ENCODE data around the gene IFNB1.
A peak's percentile ranks its signal among the peaks of the same experiment; 100 is the strongest.

The IFNB1 gene

DNA sequence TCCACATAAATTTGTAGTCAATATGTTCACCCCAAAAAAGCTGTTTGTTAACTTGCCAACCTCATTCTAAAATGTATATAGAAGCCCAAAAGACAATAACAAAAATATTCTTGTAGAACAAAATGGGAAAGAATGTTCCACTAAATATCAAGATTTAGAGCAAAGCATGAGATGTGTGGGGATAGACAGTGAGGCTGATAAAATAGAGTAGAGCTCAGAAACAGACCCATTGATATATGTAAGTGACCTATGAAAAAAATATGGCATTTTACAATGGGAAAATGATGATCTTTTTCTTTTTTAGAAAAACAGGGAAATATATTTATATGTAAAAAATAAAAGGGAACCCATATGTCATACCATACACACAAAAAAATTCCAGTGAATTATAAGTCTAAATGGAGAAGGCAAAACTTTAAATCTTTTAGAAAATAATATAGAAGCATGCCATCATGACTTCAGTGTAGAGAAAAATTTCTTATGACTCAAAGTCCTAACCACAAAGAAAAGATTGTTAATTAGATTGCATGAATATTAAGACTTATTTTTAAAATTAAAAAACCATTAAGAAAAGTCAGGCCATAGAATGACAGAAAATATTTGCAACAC is 6.6 kb upstream of the IFNB1 start:
- Mint-ChIP-seq H3K4me3 (no peak overlapping the region), H3K4me1 (ENCODE audit: low read depth) (peaks cover 30% of the 10 kb centered on the region), H3K9me3 (peaks cover 12% of the 10 kb centered on the region), H3K36me3 (ENCODE audit: low read depth) (no peaks in the 10 kb centered on the region), H3K27me3 (no peaks in the 10 kb centered on the region), H3K27ac (no peak overlapping the region)

DNA sequence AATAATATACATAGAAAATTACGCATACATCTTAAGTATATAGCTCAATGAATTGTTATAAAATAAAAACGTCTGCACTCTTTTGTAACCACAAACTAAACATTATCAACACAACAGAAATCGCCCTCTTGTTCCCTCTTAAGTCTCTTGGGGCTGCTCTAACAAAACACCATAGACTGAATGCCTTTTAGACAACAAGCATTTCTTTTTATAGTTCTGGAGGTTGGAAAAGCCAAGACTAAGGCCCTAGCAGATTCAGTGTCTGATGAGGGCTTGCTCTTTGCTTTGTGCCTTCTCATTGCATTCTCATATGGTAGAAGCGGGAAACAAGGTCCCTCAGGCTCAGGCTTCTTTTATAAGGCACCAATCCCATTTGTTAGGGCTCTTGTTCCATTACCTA is 4.9 kb upstream of the IFNB1 start:
- H3K9me3 Mint-ChIP-seq, result peaks cover 8% of the 10 kb centered on the region
- no peak overlapping the region for H3K4me3 Mint-ChIP-seq
- no peaks in the 10 kb centered on the region for H3K36me3 Mint-ChIP-seq (ENCODE audit: low read depth)
- no peaks in the 10 kb centered on the region for H3K27me3 Mint-ChIP-seq
- H3K27ac Mint-ChIP-seq, result no peak overlapping the region
- H3K4me1 Mint-ChIP-seq (ENCODE audit: low read depth), result peaks cover 30% of the 10 kb centered on the region

DNA sequence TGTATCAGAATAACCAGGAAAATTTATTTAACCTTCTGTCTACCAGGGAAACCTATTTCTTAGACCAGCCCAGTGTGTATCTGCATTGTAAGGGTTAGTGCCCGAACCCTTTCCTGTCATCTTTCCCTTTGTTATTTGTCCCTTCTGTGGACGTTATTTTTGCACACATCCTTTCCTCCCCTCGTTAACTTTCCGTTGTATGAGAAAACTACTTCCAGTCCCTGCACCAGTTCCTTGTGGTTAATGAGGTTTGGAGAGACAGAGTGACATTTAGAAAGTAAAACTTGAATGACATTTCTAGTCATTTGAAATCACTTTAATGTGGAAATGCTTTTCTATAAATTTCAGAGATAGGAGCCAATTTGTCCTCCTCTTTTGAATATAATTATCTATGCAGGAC is 4.3 kb upstream of the IFNB1 start:
- Mint-ChIP-seq H3K27me3 (no peaks in the 10 kb centered on the region), H3K4me3 (peak overlapping the region; percentile 67)

DNA sequence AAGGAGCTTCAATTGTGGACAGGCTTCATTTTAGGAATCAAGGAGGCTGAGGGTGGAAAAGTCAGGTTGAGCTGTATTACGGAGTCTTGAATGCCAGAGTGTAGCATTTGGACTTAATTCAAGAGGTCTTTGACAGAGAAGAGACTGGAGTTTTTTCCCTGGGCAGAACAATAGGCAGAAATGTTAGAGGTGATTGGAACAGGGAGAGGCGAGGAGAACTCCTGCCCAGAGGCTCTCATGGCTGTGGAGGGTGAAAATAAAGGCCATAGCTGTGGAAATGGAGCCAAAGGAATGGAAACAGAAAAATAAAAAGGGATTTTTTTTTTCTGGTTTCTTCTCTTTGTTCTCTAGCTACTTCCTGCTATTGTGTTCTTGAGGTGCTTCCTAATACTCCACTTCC is 3.7 kb upstream of the IFNB1 start:
- Mint-ChIP-seq H3K9me3 (peaks cover 8% of the 10 kb centered on the region), H3K27ac (peak overlapping the region; percentile 86), H3K27me3 (no peaks in the 10 kb centered on the region), H3K4me3 (peak overlapping the region; percentile 4), H3K4me1 (ENCODE audit: low read depth) (peaks cover 30% of the 10 kb centered on the region), H3K36me3 (ENCODE audit: low read depth) (no peaks in the 10 kb centered on the region)

More for the DNA sequence above, 4.3 kb upstream of the IFNB1 start:
- Mint-ChIP-seq H3K9me3 (peaks cover 8% of the 10 kb centered on the region), H3K4me1 (ENCODE audit: low read depth) (peaks cover 30% of the 10 kb centered on the region), H3K36me3 (ENCODE audit: low read depth) (no peaks in the 10 kb centered on the region), H3K27ac (peak overlapping the region; percentile 86)

DNA sequence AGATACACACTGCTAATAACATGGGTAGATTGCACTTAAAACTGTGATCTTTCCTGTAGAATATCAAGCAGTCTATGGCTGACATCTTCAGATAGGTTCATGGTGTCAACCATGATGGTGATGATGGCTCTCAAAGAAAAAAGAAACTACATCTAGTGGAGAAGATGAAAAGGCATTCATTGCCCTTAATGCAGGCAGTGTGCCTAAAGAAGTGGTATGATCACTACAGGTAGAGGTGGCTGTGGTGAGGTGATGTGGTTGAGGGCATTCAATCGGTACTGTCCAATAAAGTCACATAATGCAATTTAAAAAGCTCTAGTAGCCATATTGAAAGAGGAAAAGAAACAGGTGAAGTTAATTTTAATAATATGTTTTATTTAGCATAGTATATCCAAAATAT is 3.1 kb upstream of the IFNB1 start:
- Mint-ChIP-seq H3K4me3 (no peak overlapping the region), H3K27ac (peak overlapping the region; percentile 34), H3K4me1 (ENCODE audit: low read depth) (peaks cover 30% of the 10 kb centered on the region)

DNA sequence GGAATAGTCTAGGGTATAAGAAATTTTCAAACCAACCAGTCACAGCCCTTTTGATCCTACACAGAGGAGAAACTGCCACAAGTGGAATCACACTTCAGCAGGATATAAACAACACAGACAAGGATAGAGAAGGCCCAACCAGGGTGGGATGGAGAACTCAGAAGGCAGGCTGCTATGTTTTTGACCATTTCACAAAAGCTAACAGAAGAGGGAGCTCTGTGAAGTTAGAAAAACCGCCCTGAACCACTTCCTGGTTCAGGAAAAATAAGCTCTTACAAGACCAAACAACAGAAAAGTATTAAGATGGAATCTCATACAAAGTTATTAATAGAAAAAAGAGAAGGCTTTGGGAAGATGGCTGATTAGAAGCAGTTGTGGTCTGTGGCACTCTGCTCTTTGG is 960 bp upstream of the IFNB1 start:
- no peak overlapping the region for H3K4me3 Mint-ChIP-seq
- no peaks in the 10 kb centered on the region for H3K27me3 Mint-ChIP-seq
- peaks cover 30% of the 10 kb centered on the region for H3K4me1 Mint-ChIP-seq (ENCODE audit: low read depth)
- peaks cover 8% of the 10 kb centered on the region for H3K9me3 Mint-ChIP-seq
- no peak overlapping the region for H3K27ac Mint-ChIP-seq
- H3K36me3 Mint-ChIP-seq (ENCODE audit: low read depth), result no peaks in the 10 kb centered on the region

More for the DNA sequence above, 3.1 kb upstream of the IFNB1 start:
- no peaks in the 10 kb centered on the region for H3K27me3 Mint-ChIP-seq
- no peaks in the 10 kb centered on the region for H3K36me3 Mint-ChIP-seq (ENCODE audit: low read depth)
- H3K9me3 Mint-ChIP-seq, result peaks cover 8% of the 10 kb centered on the region

DNA sequence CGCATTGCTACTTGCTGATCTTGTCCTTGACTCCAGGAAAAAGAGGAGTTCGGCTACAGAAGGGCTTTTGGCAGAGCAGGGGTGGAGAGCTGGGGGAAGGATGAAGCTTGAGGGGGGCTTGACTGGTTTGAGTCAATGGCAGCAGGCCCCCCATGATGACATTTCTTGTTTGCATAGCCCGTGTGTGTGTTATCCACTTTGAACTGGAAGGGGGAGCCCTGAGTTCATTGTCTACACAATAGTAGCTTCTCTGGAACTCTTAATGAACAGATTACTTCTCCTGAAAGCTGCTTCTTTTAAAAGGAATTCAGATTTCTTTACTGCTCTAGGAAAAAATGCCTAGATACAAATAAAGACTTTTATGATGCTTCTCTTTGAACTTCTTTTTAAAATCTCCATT is 2.3 kb downstream of the IFNB1 start:
- Mint-ChIP-seq H3K27ac (no peak overlapping the region), H3K4me3 (no peak overlapping the region), H3K4me1 (ENCODE audit: low read depth) (peaks cover 2% of the 10 kb centered on the region), H3K9me3 (peaks cover 4% of the 10 kb centered on the region), H3K27me3 (no peaks in the 10 kb centered on the region), H3K36me3 (ENCODE audit: low read depth) (no peaks in the 10 kb centered on the region)

DNA sequence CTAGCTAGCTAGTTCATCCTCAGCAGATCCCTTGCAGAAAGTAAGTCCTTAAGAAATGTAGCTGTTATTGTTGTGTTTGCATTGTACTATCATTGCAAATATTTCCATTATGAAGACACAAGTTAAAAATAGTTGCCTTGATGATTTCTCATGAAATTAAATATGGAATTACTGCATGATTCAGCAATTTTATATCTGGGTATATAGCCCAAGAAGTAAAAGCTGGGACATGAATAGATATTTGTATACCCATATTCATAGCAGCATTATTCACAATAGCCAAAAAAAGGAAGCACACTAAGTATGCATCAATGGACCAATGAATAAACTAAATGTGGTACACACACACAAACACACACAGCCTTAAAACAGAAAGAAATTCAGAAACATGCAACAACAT is 6.8 kb downstream of the IFNB1 start:
- no peaks in the 10 kb centered on the region for H3K9me3 Mint-ChIP-seq
- H3K36me3 Mint-ChIP-seq (ENCODE audit: low read depth), result no peaks in the 10 kb centered on the region
- no peaks in the 10 kb centered on the region for H3K4me1 Mint-ChIP-seq (ENCODE audit: low read depth)
- H3K27ac Mint-ChIP-seq, result no peak overlapping the region
- H3K4me3 Mint-ChIP-seq, result no peak overlapping the region
- no peaks in the 10 kb centered on the region for H3K27me3 Mint-ChIP-seq

DNA sequence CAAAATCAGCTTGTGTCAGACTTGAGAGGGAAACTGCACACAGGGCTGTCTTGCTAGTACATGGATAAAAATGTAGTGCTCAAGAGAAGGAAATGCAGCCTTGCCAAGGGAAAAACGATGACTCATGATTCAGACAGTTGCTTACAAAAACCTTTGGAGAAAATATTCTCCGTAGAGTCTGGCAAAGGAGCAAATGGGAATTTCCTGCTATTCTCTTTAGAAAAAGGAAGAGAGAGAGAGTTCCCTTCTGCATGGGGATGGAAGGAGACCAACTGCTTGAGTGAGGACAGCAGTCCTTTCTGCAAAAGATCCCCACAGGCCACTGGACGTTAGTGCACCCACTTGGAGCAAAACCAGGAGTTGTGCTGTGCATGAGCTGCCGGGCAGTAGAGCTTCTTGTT is 7.6 kb downstream of the IFNB1 start:
- Mint-ChIP-seq H3K9me3 (no peaks in the 10 kb centered on the region), H3K4me3 (no peak overlapping the region), H3K27me3 (no peaks in the 10 kb centered on the region), H3K36me3 (ENCODE audit: low read depth) (no peaks in the 10 kb centered on the region), H3K27ac (no peak overlapping the region), H3K4me1 (ENCODE audit: low read depth) (no peaks in the 10 kb centered on the region)

DNA sequence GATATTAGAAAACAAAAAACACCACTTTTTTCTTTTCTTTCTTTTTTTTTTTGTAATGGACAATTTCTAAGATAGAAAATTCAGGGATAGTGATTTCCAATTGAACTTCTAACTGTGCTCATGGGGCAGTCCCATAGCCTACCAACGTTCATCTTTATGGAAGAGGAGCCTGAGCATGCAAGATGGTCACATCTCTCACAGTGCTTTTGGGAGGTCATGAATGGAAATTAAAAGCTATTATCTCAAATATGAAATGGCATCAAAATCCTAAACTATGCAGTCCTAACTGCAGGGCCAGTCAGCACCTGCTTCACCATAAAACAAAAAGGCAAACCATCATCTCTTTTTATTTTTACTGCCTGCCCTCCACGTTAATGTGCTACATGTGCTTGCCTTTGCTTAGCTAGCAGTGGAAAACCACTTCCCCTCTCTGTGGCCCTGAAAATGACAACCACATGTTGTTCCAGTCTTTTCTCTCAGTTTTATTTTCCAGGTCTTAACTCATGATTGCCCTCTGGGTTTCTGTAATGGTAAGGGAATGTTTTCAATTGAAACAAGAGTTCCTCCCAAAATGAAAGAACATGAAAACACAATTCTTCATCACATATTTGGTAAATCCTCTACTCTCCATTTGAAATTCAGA is 16.7 kb downstream of the IFNB1 start:
- no peaks in the 10 kb centered on the region for H3K36me3 Mint-ChIP-seq (ENCODE audit: low read depth)
- H3K27me3 Mint-ChIP-seq, result no peaks in the 10 kb centered on the region
- no peaks in the 10 kb centered on the region for H3K9me3 Mint-ChIP-seq
- H3K4me3 Mint-ChIP-seq, result no peak overlapping the region
- peaks cover 25% of the 10 kb centered on the region for H3K4me1 Mint-ChIP-seq (ENCODE audit: low read depth)
- H3K27ac Mint-ChIP-seq, result peak overlapping the region; percentile 64

DNA sequence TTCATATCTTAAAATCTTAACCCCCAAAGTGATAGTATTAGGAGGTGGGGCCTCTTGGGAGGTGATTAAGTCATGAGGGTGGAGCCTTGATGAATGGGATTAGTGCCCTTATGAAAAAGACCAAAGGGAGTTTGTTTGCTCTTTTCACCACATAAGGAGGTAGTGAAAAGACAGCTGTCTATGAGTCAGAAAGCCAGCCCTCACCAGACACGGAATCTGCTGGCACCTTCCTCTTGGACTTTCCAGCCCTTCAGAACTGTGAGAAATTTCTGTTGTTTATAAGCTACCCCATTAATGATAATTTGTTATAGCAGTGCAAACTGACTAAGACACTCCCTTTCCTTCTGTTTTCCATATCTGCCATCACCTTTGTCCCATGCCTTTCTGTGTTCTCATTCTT is 20.8 kb downstream of the IFNB1 start:
- Mint-ChIP-seq H3K36me3 (ENCODE audit: low read depth) (no peaks in the 10 kb centered on the region), H3K27me3 (no peaks in the 10 kb centered on the region), H3K9me3 (no peaks in the 10 kb centered on the region), H3K4me1 (ENCODE audit: low read depth) (peaks cover 23% of the 10 kb centered on the region), H3K4me3 (no peak overlapping the region), H3K27ac (no peak overlapping the region)

DNA sequence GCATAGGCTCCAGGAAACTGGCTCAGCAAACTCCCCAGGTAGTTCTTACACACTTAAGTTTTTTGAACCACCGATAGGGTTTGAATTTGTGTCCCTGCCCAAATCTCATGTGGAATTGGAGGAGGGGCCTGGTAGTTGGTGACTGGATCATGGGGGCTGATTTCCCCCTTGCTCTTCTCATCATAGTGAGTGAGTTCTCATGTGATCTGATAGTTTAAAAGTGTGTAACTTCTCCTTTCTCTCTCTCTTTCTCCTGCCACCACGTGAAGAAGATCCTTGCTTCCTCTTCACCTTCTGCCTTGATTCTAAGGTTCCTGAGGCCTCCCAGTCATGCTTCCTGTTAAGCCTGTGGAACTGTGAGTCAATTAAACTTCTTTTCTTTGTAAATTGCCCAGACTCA is 23.9 kb downstream of the IFNB1 start:
- Mint-ChIP-seq H3K27me3 (no peaks in the 10 kb centered on the region), H3K36me3 (ENCODE audit: low read depth) (no peaks in the 10 kb centered on the region), H3K9me3 (no peaks in the 10 kb centered on the region), H3K27ac (no peak overlapping the region), H3K4me3 (no peak overlapping the region), H3K4me1 (ENCODE audit: low read depth) (peaks cover 3% of the 10 kb centered on the region)

DNA sequence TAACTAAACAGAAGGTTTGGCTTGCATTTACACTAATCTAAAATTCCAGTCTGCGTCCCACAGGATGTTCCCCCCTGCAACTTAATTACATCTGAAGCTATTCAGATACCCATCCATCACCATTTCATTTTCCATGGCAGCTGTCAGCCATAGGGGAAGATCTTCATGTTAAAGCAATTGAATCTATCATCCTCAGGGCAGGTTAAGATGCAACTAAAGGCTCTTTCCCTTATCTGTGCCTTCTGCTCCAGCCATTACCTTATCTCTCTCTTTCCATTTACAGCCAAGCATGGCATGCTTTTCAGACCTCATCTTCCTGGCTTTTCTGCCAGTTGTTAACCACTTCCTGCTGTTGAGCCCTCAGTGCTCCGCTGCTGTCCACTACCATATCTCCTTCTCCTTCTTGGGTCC is 30.5 kb downstream of the IFNB1 start:
- Mint-ChIP-seq H3K27ac (no peak overlapping the region), H3K4me1 (ENCODE audit: low read depth) (no peaks in the 10 kb centered on the region), H3K4me3 (no peak overlapping the region), H3K9me3 (no peaks in the 10 kb centered on the region), H3K27me3 (no peaks in the 10 kb centered on the region), H3K36me3 (ENCODE audit: low read depth) (no peaks in the 10 kb centered on the region)

DNA sequence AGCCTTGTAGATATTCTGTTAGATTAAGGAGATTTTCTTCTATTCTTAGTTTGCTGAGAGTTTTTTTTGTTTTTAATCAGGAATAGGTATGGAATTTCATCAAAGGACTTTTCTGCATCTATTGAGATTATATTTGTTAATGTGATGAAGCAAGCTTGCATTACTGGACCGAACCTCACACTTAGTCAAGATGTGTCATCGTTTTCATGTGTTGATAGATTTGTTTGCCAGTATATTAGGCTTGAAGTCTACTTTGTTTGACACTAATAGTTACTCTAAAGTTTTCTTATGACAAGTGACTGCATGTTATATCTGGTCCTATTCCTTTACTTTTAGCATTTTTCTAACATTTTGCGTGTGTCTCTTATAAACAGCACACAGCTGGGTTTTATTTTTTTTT is 33.9 kb downstream of the IFNB1 start:
- H3K4me1 Mint-ChIP-seq (ENCODE audit: low read depth), result peaks cover 6% of the 10 kb centered on the region
- H3K9me3 Mint-ChIP-seq, result no peaks in the 10 kb centered on the region
- no peaks in the 10 kb centered on the region for H3K27me3 Mint-ChIP-seq
- no peaks in the 10 kb centered on the region for H3K36me3 Mint-ChIP-seq (ENCODE audit: low read depth)
- no peak overlapping the region for H3K27ac Mint-ChIP-seq
- H3K4me3 Mint-ChIP-seq, result no peak overlapping the region

DNA sequence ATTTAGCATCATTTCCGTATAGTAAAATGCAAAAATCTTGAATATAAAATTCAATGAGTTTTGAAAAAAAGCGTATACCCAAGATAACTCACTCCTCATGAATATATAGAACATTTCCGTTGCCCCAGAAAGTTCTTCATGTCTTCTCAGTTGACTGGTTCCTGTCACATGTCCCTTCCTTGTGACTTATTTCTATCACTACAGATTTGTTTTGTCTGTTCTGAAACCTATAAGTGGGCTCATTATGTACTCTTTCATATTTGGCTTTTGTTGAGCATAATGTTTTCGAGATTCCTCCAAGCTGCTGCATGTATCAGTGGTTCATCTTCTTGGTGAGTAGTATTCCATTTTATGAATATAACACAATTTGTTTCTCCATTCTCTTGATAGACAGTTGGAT is 35.3 kb downstream of the IFNB1 start:
- no peak overlapping the region for H3K4me3 Mint-ChIP-seq
- no peaks in the 10 kb centered on the region for H3K9me3 Mint-ChIP-seq
- no peak overlapping the region for H3K27ac Mint-ChIP-seq
- H3K4me1 Mint-ChIP-seq (ENCODE audit: low read depth), result peaks cover 6% of the 10 kb centered on the region
- H3K27me3 Mint-ChIP-seq, result no peaks in the 10 kb centered on the region
- H3K36me3 Mint-ChIP-seq (ENCODE audit: low read depth), result no peaks in the 10 kb centered on the region

DNA sequence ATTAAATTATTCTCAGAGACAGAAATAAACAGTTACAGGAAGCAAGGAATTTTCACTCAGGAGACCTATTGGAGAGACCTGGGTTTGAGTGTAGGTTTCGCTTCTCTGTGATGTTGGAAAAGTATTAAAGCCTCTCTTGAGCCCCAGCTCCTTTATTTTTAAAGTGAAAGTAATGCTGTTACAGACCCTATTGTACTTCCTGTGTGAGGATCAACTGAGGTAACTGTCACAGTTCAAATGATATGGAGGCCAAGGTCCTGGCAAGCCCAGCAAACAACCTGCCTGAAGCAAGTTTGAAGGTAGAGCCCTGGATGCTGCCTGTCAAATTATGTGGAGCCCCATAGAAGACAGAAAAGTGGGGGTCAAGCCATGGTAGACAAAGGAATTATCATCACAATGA is 38.4 kb downstream of the IFNB1 start:
- peaks cover 6% of the 10 kb centered on the region for H3K4me1 Mint-ChIP-seq (ENCODE audit: low read depth)
- no peaks in the 10 kb centered on the region for H3K27me3 Mint-ChIP-seq
- no peak overlapping the region for H3K27ac Mint-ChIP-seq
- no peaks in the 10 kb centered on the region for H3K9me3 Mint-ChIP-seq
- no peak overlapping the region for H3K4me3 Mint-ChIP-seq
- no peaks in the 10 kb centered on the region for H3K36me3 Mint-ChIP-seq (ENCODE audit: low read depth)

Data from stimulated activated naive CD8-positive, alpha-beta T cell treated with anti-CD3 and anti-CD28 coated beads, Interleukin-15, Interleukin-2, amounts not matched to agents 100 ng/mL and 50 ng/mL, for 24 hours (primary cell).